BLaER1 treated with 17β-estradiol and CSF1 and Interleukin-3, amounts not matched to agents 10 nM and 100 nM (cell line): ENCODE data around the gene RGS6.

Experiments used
- H3K27ac ChIP-seq, 11 experiments: shearing (Covaris generic); formaldehyde crosslinking; 2 replicates each; pipeline ENCODE4 v1.8.1; 2022
- H3K27me3 ChIP-seq, 11 experiments: shearing (Covaris generic); formaldehyde crosslinking; 2 replicates each; pipeline ENCODE4 v1.8.1; 2022
- H3K36me3 ChIP-seq, 11 experiments: shearing (Covaris generic); formaldehyde crosslinking; 2 replicates each; pipeline ENCODE4 v1.8.1; 2022
- H3K4me1 ChIP-seq, 10 experiments: shearing (Covaris generic); formaldehyde crosslinking; 2 replicates each; pipeline ENCODE4 v1.8.1; 2022
- H3K4me2 ChIP-seq, 11 experiments: shearing (Covaris generic); formaldehyde crosslinking; 2 replicates each; pipeline ENCODE4 v1.8.1; 2022
- H3K4me3 ChIP-seq, 10 experiments: shearing (Covaris generic); formaldehyde crosslinking; 2 replicates each; pipeline ENCODE4 v1.8.1; 2022
- H3K9ac ChIP-seq, 11 experiments: shearing (Covaris generic); formaldehyde crosslinking; 2 replicates each; pipeline ENCODE4 v1.8.1; 2022
- H3K9me3 ChIP-seq, 11 experiments: shearing (Covaris generic); formaldehyde crosslinking; replicated peaks in 1 of 11; 2 replicates each; pipeline ENCODE4 v1.8.1; 2022
- H4K20me1 ChIP-seq, 11 experiments: shearing (Covaris generic); formaldehyde crosslinking; 2 replicates each; pipeline ENCODE4 v1.8.1; 2022
- Cebpa-rat ChIP-seq, 11 experiments: shearing (Covaris generic); IDR thresholded peaks; 2 replicates each; pipeline ENCODE4 v1.8.1; 2022

The RGS6 gene

GRCh38 chr14:72024043-72024407 lies 91.8 kb downstream of the RGS6 start:
- Histone ChIP-seq H3K9me3 (no peaks in the 10 kb centered on the region), H3K27me3 (no peaks in the 10 kb centered on the region), H3K4me1 (peaks cover 0 to 11% (median 0%) of the 10 kb centered on the region in 10 experiments; a peak in 8 of 20 replicates), H3K9ac (no peak overlapping the region), H3K4me3 (no peak overlapping the region), H3K27ac (no peak overlapping the region), H4K20me1 (no peaks in the 10 kb centered on the region), H3K4me2 (peak overlapping the region in 1 of 11 experiments; percentile 34; a peak in 1 of 22 replicates), H3K36me3 (no peaks in the 10 kb centered on the region)
- no peak for TF ChIP-seq Cebpa-rat (IDR thresholded peaks at IDR 0.05)

- Histone ChIP-seq H3K27ac (no peak overlapping the region), H3K36me3 (no peaks in the 10 kb centered on the region), H3K9me3 (peaks cover 0 to under 1% (median 0%) of the 10 kb centered on the region in 11 experiments; a peak in 1 of 22 replicates), H3K27me3 (no peaks in the 10 kb centered on the region), H3K4me2 (no peak overlapping the region), H3K9ac (no peak overlapping the region), H3K4me3 (no peak overlapping the region), H3K4me1 (peaks cover 0 to 11% (median 0%) of the 10 kb centered on the region in 10 experiments; a peak in 8 of 20 replicates), H4K20me1 (no peaks in the 10 kb centered on the region)
- no peak for TF ChIP-seq Cebpa-rat (IDR thresholded peaks at IDR 0.05)
Measured at GRCh38 chr14:72024504-72024903, 92.3 kb downstream of the RGS6 start.

- no peaks in the 10 kb centered on the region for H3K36me3 ChIP-seq
- no peaks in the 10 kb centered on the region for H4K20me1 ChIP-seq
- H3K9me3 ChIP-seq = peaks cover 0 to 14% (median 8%) of the 10 kb centered on the region in 11 experiments; a peak in 8 of 22 replicates
- H3K9ac ChIP-seq = no peak overlapping the region
- TF ChIP-seq Cebpa-rat (IDR thresholded peaks at IDR 0.05) = no peak
- no peak overlapping the region for H3K4me2 ChIP-seq
- no peaks in the 10 kb centered on the region for H3K27me3 ChIP-seq
- H3K4me3 ChIP-seq = no peak overlapping the region
- H3K27ac ChIP-seq = no peak overlapping the region
- peaks cover 0 to 11% (median 0%) of the 10 kb centered on the region in 10 experiments; a peak in 8 of 20 replicates for H3K4me1 ChIP-seq
Measured at GRCh38 chr14:72026536-72026935, 94.3 kb downstream of the RGS6 start.

- TF ChIP-seq Cebpa-rat (IDR thresholded peaks at IDR 0.05) = no peak
- no peaks in the 10 kb centered on the region for H3K36me3 ChIP-seq
- no peaks in the 10 kb centered on the region for H4K20me1 ChIP-seq
- no peaks in the 10 kb centered on the region for H3K27me3 ChIP-seq
- H3K4me1 ChIP-seq = peaks cover 0 to 11% (median 0%) of the 10 kb centered on the region in 10 experiments; a peak in 8 of 20 replicates
- no peak overlapping the region for H3K4me2 ChIP-seq
- H3K4me3 ChIP-seq = no peak overlapping the region
- no peak overlapping the region for H3K27ac ChIP-seq
- H3K9ac ChIP-seq = no peak overlapping the region
- peaks cover 0 to 14% (median 8%) of the 10 kb centered on the region in 11 experiments; a peak in 8 of 22 replicates for H3K9me3 ChIP-seq
Measured at GRCh38 chr14:72027061-72027460, 94.8 kb downstream of the RGS6 start.

GRCh38 chr14:72033365-72033764 lies 101.1 kb downstream of the RGS6 start:
- no peak for TF ChIP-seq Cebpa-rat (IDR thresholded peaks at IDR 0.05)
- Histone ChIP-seq H3K4me1 (no peaks in the 10 kb centered on the region), H3K36me3 (no peaks in the 10 kb centered on the region), H3K4me2 (no peak overlapping the region), H3K9me3 (peaks cover 0 to 19% (median 8%) of the 10 kb centered on the region in 11 experiments; a peak in 9 of 22 replicates), H3K27me3 (no peaks in the 10 kb centered on the region), H3K4me3 (no peak overlapping the region), H3K27ac (no peak overlapping the region), H4K20me1 (no peaks in the 10 kb centered on the region), H3K9ac (no peak overlapping the region)

GRCh38 chr14:72040528-72040927 lies 108.3 kb downstream of the RGS6 start:
- H3K27ac ChIP-seq = no peak overlapping the region
- no peaks in the 10 kb centered on the region for H4K20me1 ChIP-seq
- H3K4me2 ChIP-seq = no peak overlapping the region
- H3K4me1 ChIP-seq = no peaks in the 10 kb centered on the region
- H3K27me3 ChIP-seq = no peaks in the 10 kb centered on the region
- H3K4me3 ChIP-seq = no peak overlapping the region
- H3K9me3 ChIP-seq = peaks cover 14 to 24% (median 16%) of the 10 kb centered on the region in 11 experiments; a peak in 21 of 22 replicates
- TF ChIP-seq Cebpa-rat (IDR thresholded peaks at IDR 0.05) = no peak
- H3K36me3 ChIP-seq = no peaks in the 10 kb centered on the region
- H3K9ac ChIP-seq = no peak overlapping the region

GRCh38 chr14:72045271-72045670 lies 113.0 kb downstream of the RGS6 start:
- Histone ChIP-seq H3K36me3 (no peaks in the 10 kb centered on the region), H4K20me1 (no peaks in the 10 kb centered on the region), H3K4me2 (no peak overlapping the region), H3K27me3 (no peaks in the 10 kb centered on the region), H3K4me1 (peaks cover 0 to 12% (median 0%) of the 10 kb centered on the region in 10 experiments; a peak in 7 of 20 replicates), H3K9me3 (peaks cover 9 to 17% (median 13%) of the 10 kb centered on the region in 11 experiments; a peak in 21 of 22 replicates), H3K4me3 (no peak overlapping the region), H3K9ac (no peak overlapping the region), H3K27ac (no peak overlapping the region)
- TF ChIP-seq Cebpa-rat (IDR thresholded peaks at IDR 0.05) = no peak

- Histone ChIP-seq H3K9me3 (peaks cover 6 to 10% (median 8%) of the 10 kb centered on the region in 11 experiments; a peak in 21 of 22 replicates), H4K20me1 (no peaks in the 10 kb centered on the region), H3K4me2 (no peak overlapping the region), H3K9ac (no peak overlapping the region), H3K27me3 (no peaks in the 10 kb centered on the region), H3K4me1 (peaks cover 0 to 12% (median 0%) of the 10 kb centered on the region in 10 experiments; a peak in 7 of 20 replicates), H3K4me3 (no peak overlapping the region), H3K27ac (no peak overlapping the region), H3K36me3 (no peaks in the 10 kb centered on the region)
- no peak for TF ChIP-seq Cebpa-rat (IDR thresholded peaks at IDR 0.05)
Measured at GRCh38 chr14:72045885-72046284, 113.7 kb downstream of the RGS6 start.

GRCh38 chr14:72049462-72049861 lies 117.2 kb downstream of the RGS6 start:
- Histone ChIP-seq H3K36me3 (no peaks in the 10 kb centered on the region), H3K9me3 (no peaks in the 10 kb centered on the region), H3K4me2 (peak overlapping the region in 2 of 11 experiments; percentile 38 to 48; a peak in 3 of 22 replicates), H3K9ac (no peak overlapping the region), H3K4me3 (no peak overlapping the region), H3K27me3 (no peaks in the 10 kb centered on the region), H4K20me1 (no peaks in the 10 kb centered on the region), H3K27ac (no peak overlapping the region), H3K4me1 (peaks cover under 1 to 13% (median 3%) of the 10 kb centered on the region in 10 experiments; a peak in 16 of 20 replicates)
- no peak for TF ChIP-seq Cebpa-rat (IDR thresholded peaks at IDR 0.05)

- H3K36me3 ChIP-seq = no peaks in the 10 kb centered on the region
Measured at GRCh38 chr14:72052356-72052755, 120.1 kb downstream of the RGS6 start.

More at GRCh38 chr14:72052356-72052755, 120.1 kb downstream of the RGS6 start:
- H4K20me1 ChIP-seq = no peaks in the 10 kb centered on the region
- no peaks in the 10 kb centered on the region for H3K9me3 ChIP-seq
- H3K4me3 ChIP-seq = no peak overlapping the region
- no peak for TF ChIP-seq Cebpa-rat (IDR thresholded peaks at IDR 0.05)
- no peak overlapping the region for H3K9ac ChIP-seq
- no peaks in the 10 kb centered on the region for H3K27me3 ChIP-seq
- no peak overlapping the region for H3K4me2 ChIP-seq
- H3K27ac ChIP-seq = no peak overlapping the region
- H3K4me1 ChIP-seq = peaks cover 9 to 24% (median 14%) of the 10 kb centered on the region in 10 experiments; a peak in 19 of 20 replicates
